ENCODE results near the gene WRAP53.
"Not testable (repeated sequence)": the region's sequence is repeated elsewhere in the genome, so short reads cannot be mapped to it uniquely, and the experiment has no call there.

The WRAP53 gene

DNA sequence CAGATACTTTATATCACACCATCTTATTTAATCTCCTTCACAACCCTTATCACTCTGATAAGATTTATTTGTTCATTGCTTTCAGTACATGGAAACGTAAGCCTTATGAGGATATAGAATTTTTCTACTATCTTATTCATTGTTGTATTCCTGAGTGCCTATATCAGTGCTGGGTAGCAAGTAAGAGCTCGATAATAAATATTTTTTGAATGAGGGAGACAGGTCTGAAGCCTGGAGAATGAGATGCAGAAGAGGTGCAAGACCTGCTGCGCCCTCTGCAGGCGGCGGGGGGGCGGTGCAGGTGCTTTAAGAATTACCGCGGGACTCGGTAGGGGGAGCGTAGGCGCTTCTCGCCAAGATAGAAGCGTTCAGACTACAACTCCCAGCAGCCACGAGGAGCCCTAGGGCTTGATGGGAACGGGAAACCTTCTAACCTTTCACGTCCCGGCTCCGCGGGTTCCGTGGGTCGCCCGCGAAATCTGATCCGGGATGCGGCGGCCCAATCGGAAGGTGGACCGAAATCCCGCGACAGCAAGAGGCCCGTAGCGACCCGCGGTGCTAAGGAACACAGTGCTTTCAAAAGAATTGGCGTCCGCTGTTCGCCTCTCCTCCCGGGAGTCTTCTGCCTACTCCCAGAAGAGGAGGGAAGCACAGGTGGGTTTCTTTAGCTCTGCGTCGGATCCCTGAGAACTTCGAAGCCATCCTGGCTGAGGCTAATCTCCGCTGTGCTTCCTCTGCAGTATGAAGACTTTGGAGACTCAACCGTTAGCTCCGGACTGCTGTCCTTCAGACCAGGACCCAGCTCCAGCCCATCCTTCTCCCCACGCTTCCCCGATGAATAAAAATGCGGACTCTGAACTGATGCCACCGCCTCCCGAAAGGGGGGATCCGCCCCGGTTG, at the start of gene WRAP53:
Gene WRAP53 (plus strand): TSS at position 570 of the 900 bp plus-strand sequence. CDS start 172 bp downstream, at position 742.
- DNase-seq: peak; percentile 83

- DNase-seq: no peak
Measured at GRCh38 chr17:7640783-7641182, 47.5 kb upstream of the WRAP53 start.

DNA sequence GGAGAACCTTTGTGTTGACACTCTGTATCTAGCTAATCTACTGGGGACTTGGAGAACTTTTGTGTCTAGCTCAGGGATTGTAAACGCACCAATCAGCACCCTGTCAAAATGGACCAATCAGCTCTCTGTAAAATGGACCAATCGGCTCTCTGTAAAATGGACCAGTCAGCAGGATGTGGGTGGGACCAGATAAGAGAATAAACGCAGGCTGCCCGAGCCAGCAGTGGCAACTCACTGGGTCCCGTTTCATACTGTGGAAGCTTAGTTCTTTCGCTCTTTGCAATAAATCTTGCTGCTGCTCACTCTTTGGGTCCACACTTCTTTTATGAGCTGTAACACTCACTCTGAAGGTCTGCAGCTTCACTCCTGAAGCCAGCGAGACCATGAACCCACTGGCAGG, 46.6 kb upstream of the WRAP53 start:
- not testable (repeated sequence) for DNase-seq

- DNase-seq: no peak
Measured at GRCh38 chr17:7644775-7645174, 43.5 kb upstream of the WRAP53 start.

- no peak for DNase-seq
Measured at GRCh38 chr17:7646457-7646856, 41.8 kb upstream of the WRAP53 start.

DNA sequence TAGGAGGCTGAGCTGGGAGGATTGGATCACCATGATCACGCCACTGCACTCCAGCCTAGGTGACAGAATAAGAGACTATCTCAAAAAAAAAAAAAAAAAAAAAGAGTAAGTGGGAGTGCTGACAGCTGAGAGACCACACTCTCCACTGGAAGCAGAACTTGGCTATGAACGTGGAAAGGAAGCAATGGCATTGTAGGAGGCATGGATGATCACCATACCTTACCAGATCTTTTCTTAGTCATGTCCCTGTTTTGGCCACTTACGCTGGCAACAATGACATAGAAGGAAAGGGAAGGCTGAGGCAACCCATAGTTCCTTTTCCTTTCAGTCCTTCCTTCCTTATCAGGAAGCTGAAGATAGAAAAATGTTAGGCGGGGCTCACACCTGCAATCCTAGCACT, 41.3 kb upstream of the WRAP53 start:
- no peak for DNase-seq

GRCh38 chr17:7650509-7651096, 37.7 kb upstream of the WRAP53 start, which contains the start of gene ATP1B2:
TSS of gene ATP1B2 (plus strand) at chr17:7650926. CDS start at chr17:7651519, 593 bp downstream.
- DNase-seq: peak; percentile 30

- no peak for DNase-seq
Measured at GRCh38 chr17:7651097-7651664, 37.1 kb upstream of the WRAP53 start.

DNA sequence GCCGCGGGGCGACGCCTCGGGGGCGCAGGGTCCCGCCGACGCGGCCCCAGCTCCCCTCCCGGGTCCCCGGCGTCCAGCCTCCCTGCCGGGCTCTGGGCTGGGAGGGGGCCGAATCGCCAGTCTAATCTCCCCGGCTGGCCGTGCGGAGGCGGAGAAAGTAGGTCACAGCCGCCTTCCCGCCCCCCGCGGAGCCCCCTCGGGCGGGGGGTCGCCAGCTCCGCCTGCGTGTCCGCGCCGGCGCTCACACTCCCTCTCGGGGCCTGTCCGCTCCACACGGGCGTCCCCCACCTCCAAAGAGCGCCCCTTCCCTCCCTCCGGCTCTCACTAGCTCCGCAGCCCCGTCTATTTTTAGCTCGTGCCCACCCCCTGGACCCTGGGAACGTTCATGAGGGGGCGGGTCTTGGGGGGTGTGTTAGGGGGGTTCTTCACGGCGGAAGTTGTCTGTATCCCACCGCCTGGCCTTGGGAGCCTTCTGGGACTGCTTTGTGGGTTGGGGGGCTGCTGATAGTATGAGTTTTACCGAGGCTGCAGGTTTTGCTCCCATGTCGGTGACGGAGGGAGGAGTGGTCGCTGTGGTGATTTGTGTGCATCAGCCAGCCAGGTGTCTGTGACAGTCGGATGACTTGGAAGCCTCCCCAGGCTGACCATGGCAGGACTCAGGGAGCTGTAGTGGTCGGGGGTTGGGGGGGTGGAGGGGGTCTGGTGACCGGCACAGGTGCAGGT, 36.5 kb upstream of the WRAP53 start:
- DNase-seq: no peak

GRCh38 chr17:7652388-7653356, 35.6 kb upstream of the WRAP53 start:
- no peak for DNase-seq

DNA sequence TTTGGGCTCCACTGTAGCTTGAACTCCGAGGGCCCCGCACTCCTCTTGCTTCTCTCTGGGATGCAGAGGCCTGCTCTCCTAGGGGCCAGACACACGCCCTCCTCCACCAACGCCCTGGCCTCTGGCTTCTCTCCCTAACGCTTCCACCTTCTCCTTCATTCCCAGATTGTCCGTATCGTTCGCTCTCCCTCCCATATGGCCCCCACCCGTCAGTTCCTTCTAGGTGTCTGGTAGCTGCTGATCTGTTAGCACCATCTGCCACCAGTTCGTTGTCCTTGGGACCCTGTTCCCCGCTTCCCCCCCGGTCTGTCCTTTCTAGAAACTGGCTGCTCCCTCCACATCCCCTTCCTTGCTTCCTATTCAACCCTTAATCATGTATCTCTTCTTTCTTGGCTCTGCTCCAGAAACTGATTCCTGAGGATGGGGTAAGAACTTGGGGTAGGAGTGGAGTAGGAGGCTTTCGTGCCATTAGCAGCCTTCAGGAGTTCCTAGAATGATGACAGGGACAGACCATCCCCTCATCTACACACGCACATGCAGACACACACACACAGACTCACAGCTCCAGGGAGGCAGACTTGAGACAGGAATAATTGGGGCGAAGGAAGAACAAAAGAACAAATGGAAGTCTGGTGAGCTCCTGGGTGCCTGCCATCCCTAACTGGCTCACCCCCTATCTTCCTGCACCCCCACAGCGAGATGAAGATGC, 33.3 kb upstream of the WRAP53 start:
- no peak for DNase-seq

DNA sequence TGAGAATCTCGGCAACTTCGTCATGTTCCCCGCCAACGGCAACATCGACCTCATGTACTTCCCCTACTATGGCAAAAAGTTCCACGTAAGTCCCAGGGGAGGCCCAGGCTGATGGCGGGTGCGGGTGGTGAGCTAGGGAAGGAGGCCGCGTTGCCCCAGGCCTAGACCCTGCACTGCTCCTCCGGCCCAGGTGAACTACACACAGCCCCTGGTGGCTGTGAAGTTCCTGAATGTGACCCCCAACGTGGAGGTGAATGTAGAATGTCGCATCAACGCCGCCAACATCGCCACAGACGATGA, 32.8 kb upstream of the WRAP53 start:
- DNase-seq: no peak

DNA sequence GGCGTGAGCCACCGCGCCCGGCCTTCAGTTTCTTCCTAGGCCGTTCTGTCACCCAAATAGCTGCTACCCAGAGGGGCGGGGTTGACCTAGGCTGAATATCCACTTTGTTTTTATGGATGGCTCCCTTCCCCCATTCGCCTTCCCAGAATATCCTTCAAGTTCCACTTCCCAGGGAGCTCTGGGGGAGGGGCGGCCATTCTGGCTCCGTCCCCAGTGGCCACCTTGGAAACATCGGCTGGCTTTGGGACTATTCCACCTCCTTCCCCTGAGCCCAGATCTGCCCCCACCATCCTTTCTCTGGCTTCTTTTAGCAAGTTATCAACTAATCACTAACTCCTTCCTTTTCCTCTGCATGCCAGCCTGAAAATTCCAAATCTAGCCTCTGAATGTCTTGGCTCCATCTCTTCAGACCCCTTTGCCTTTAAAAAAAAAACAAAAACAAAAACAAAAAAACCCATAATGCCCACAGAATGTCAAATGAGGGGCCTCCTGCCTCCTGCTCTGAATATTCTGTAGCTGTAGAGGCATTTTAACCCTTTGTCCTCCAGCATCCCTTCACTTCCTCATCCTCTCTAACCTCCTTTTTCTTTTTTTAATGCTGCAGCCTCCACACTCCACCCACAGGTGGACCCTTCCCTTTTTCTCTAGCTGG, 31.2 kb upstream of the WRAP53 start:
- DNase-seq: no peak

DNA sequence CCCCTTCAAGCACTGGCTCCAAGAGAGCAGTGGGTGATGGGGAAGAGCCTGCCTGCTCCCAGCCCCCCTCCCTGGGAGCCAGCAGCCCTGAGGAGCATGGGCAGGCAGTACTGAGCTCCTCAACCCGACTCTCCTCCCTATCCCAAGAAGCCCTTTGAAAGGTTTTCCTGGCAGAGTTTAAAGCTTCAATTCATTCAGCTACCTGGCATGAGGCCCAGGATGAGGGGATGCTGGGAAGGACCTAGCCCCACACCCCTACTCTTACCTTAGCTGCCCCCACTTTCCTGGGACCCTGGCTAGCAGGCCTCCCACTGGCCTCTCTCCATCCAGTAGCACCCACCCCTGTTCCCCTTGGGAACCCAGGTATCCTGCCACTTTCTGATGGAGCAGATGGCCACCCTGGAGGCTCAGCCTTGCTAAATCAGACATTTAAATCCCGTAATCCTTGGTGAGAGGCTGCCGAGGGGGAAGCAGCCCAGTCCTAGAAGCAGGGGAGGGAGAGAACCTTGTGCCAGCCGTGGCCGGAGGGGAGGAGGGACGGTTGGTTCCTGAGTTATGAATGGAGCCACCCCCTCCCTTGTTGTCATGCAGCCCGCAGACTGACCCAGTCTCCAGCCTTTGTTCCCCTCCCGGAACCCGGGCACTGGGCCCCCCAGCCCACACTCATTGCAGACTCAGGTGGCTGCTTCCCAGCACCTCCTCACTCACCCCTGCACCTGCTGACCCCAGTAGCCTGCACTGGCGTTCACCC, 20.4 kb upstream of the WRAP53 start:
- no peak for DNase-seq

DNA sequence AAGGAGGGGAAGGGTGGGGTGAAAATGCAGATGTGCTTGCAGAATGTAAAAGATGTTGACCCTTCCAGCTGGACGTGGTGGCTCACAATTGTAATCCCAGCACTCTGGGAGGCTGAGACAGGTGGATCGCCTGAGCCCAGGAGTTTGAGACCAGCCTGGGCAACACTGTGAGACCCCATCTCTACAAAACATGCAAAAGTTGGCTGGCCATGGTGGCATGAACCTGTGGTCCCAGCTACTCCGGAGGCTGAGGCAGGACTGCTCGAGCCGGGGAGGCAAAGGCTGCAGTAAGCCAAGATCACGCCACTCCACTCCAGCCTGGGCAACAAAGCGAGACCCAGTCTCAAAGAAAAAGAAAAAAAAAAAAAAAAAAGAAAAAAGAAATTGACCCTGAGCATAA, 19.8 kb upstream of the WRAP53 start:
- DNase-seq: no peak

GRCh38 chr17:7673239-7673638, 15.0 kb upstream of the WRAP53 start:
- no peak for DNase-seq

DNA sequence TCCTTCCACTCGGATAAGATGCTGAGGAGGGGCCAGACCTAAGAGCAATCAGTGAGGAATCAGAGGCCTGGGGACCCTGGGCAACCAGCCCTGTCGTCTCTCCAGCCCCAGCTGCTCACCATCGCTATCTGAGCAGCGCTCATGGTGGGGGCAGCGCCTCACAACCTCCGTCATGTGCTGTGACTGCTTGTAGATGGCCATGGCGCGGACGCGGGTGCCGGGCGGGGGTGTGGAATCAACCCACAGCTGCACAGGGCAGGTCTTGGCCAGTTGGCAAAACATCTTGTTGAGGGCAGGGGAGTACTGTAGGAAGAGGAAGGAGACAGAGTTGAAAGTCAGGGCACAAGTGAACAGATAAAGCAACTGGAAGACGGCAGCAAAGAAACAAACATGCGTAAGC, 13.3 kb upstream of the WRAP53 start:
- DNase-seq: no peak

DNA sequence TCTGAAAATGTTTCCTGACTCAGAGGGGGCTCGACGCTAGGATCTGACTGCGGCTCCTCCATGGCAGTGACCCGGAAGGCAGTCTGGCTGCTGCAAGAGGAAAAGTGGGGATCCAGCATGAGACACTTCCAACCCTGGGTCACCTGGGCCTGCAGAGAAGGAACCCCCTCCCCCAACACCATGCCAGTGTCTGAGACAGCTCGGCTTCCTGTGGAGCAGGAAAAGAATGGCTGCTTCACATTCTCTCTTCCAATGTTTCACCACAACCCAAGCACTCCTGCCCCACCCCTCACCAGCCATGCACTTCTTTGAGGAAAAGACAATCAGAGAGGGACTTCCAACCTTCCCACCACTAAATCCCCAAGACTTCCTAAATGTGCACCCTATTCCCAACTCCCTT, 11.7 kb upstream of the WRAP53 start:
- DNase-seq: no peak

DNA sequence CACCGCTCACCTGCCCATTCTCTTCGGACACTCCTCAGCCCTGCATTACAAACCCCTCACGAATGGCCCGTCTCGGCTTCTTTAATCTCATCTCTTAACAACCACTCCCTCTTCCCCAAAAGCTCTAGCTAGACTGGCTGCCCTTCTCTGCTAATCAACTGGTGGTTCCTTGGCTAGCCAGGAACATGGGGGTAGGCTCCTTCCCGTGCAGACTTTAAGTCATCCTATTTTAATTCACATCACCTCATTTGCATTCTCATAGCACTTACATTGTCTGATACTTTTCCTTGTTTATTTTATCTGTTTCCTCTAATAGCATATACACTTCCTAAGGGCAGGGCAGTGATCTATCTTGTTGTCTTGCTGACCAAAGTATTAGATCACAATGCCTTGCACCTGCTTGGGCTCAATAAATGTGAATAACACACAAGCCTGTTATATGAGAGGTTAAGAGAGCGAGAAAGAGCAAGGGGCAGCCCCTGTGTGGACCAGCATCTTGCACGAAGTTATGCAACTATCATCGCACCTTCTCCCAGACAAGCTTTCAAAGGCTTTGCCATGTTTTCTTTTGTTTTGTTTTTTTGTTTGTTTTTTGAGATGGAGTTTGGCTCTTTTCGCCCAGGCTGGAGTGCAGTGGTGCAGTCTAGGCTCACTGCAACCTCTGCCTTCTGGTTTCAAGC, 10.7 kb upstream of the WRAP53 start:
- DNase-seq: no peak
